Activated CD4-positive, alpha-beta T cell treated with anti-CD3 and anti-CD28 coated beads, Interleukin-2, amount 10 ng/mL, durations not matched to agents 7 days and 5 days (primary cell): ENCODE data around the gene GRK1. TPM values are rescaled to one million over a fixed set of nuclear protein-coding genes. Genes with fewer than 3 reads are reported as not detected.
"Not testable (repeated sequence)": the region's sequence is repeated elsewhere in the genome, so short reads cannot be mapped to it uniquely, and the experiment has no call there.

ENCODE experiments used
- CTCF ChIA-PET: fragments of 350-600 bp; sonication (Branson Sonifier 250); formaldehyde crosslinking; loops from one replicate; lab custom pipeline; 2021; ENCODE audit warnings: antibody characterized with exemption; lab: Charles Lee
- POLR2A ChIA-PET: fragments of 350-600 bp; sonication (Branson Sonifier 250); formaldehyde crosslinking; loops from one replicate; lab custom pipeline; 2021; ENCODE audit warnings: antibody characterized with exemption; lab: Charles Lee
- DNase-seq: peaks from one replicate; pipeline ENCODE4 v3.0.0-alpha.2; 2020
- H3K27ac Mint-ChIP-seq: one replicate; pipeline ENCODE4 v1.8.0; 2021; ENCODE audit warnings: mild to moderate bottlenecking, moderate library complexity, mixed read lengths
- H3K27me3 Mint-ChIP-seq: one replicate; pipeline ENCODE4 v1.8.0; 2021; ENCODE audit warnings: mixed read lengths
- H3K36me3 Mint-ChIP-seq: one replicate; pipeline ENCODE4 v1.8.0; 2021; ENCODE audit warnings: low read depth, mixed read lengths
- H3K4me1 Mint-ChIP-seq: one replicate; pipeline ENCODE4 v1.8.0; 2021; ENCODE audit warnings: mixed read lengths
- H3K4me3 Mint-ChIP-seq: one replicate; pipeline ENCODE4 v1.8.0; 2021; ENCODE audit warnings: mild to moderate bottlenecking, moderate library complexity, mixed read lengths
- H3K9me3 Mint-ChIP-seq: one replicate; pipeline ENCODE4 v1.8.0; 2021; ENCODE audit warnings: mixed read lengths
- total RNA-seq, 2 experiments: library from RNA; stranded (reverse); gene quantifications; one replicate each; pipeline ENCODE4 v1.2.3, GENCODE V29; 2021

The GRK1 gene
- total RNA-seq, 2 experiments from 2014 or later = 0.19 TPM; not detected in 1

DNA sequence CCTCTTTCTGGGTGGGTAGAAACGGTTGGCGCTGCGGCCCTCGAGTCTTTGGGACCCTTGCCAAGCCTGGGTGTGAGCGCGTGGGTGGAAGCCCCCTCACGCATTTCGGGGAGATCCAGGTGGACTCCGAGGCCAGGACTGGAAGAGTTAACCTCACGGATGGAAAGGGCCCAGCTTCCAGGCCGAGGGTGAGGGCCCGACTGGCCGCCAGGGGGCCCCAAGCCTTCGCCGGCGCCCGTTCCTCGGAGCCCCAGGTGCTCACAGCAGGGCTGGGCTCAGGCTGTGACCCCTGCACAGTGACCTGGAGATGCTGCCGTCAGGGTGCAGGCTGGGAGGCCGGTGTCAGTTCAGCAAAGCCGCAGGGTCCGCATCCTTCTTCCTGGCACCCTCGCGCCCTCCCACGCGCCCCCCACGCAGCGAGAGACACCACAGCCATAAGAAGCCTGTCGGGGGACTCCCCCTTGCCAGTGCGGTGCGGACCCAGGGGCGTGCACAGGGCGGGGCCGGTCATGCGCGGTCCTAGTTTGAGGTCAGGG lies 57.8 kb downstream of the GRK1 start:
- H3K27me3 Mint-ChIP-seq = peaks cover 12% of the 10 kb centered on the region
- POLR2A ChIA-PET = no interaction called here
- H3K27ac Mint-ChIP-seq = peak overlapping the region; percentile 80

DNA sequence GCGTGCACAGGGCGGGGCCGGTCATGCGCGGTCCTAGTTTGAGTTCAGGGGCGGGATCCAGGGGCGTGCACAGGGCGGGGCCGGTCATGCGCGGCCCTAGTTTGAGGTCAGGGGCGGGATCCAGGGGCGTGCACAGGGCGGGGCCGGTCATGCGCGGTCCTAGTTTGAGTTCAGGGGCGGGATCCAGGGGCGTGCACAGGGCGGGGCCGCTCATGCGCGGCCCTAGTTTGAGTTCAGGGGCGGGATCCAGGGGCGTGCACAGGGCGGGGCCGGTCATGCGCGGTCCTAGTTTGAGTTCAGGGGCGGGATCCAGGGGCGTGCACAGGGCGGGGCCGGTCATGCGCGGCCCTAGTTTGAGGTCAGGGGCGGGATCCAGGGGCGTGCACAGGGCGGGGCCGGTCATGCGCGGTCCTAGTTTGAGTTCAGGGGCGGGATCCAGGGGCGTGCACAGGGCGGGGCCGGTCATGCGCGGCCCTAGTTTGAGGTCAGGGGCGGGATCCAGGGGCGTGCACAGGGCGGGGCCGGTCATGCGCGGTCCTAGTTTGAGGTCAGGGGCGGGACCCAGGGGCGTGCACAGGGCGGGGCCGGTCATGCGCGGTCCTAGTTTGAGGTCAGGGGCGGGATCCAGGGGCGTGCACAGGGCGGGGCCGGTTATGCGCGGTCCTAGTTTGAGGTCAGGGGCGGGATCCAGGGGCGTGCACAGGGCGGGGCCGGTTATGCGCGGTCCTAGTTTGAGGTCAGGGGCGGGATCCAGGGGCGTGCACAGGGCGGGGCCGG lies 58.5 kb downstream of the GRK1 start:
- peak overlapping the region; percentile 70 for H3K4me3 Mint-ChIP-seq
- H3K4me1 Mint-ChIP-seq = peaks cover 10% of the 10 kb centered on the region
- H3K36me3 Mint-ChIP-seq, H3K27ac Mint-ChIP-seq, POLR2A ChIA-PET, H3K9me3 Mint-ChIP-seq: not testable (repeated sequence)
- CTCF ChIA-PET = interaction anchor here (1.0 to 1.4 kb wide), 3 partner anchors 21 to 100 kb away, joined by 3 to 4 read pairs (median 3); no protein-coding TSS in a partner anchor
- H3K27me3 Mint-ChIP-seq = peaks cover 15% of the 10 kb centered on the region
- DNase-seq = peak; percentile 37

More for the DNA sequence above, 57.8 kb downstream of the GRK1 start:
- CTCF ChIA-PET = interaction anchor here (0.6 to 1.4 kb wide), 10 partner anchors 11 to 1130 kb away, joined by 3 to 6 read pairs (median 4); partner anchors contain the start of gene GRK1
- DNase-seq = peak; percentile 83
- H3K4me1 Mint-ChIP-seq = peaks cover 10% of the 10 kb centered on the region
- H3K4me3 Mint-ChIP-seq = peak overlapping the region; percentile 70
- no peaks in the 10 kb centered on the region for H3K36me3 Mint-ChIP-seq
- H3K9me3 Mint-ChIP-seq = no peaks in the 10 kb centered on the region

DNA sequence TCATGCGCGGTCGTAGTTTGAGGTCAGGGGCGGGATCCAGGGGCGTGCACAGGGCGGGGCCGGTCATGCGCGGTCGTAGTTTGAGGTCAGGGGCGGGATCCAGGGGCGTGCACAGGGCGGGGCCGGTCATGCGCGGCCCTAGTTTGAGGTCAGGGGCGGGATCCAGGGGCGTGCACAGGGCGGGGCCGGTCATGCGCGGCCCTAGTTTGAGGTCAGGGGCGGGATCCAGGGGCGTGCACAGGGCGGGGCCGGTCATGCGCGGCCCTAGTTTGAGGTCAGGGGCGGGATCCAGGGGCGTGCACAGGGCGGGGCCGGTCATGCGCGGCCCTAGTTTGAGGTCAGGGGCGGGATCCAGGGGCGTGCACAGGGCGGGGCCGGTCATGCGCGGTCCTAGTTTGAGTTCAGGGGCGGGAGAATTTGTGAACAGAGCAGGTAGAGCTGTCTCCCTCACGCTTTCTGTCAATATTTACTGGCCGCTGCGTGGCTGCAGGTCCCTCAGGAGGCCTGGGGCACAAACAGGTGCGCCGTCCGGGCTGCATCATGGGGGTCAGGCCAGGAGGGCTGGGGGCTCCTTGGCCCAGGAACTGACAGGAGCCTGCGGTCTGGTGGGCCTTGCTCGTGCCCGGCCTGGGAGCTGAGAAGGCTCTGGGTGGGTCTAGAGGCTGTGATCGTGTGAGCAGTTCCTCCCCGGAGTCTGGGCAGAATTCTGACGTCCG lies 59.2 kb downstream of the GRK1 start:
- Mint-ChIP-seq H3K4me1 (peaks cover 10% of the 10 kb centered on the region), H3K4me3 (peak overlapping the region; percentile 54), H3K27me3 (peaks cover 18% of the 10 kb centered on the region)
- POLR2A ChIA-PET, H3K9me3 Mint-ChIP-seq, H3K27ac Mint-ChIP-seq, H3K36me3 Mint-ChIP-seq, CTCF ChIA-PET: not testable (repeated sequence)
- peak; percentile 38 for DNase-seq

DNA sequence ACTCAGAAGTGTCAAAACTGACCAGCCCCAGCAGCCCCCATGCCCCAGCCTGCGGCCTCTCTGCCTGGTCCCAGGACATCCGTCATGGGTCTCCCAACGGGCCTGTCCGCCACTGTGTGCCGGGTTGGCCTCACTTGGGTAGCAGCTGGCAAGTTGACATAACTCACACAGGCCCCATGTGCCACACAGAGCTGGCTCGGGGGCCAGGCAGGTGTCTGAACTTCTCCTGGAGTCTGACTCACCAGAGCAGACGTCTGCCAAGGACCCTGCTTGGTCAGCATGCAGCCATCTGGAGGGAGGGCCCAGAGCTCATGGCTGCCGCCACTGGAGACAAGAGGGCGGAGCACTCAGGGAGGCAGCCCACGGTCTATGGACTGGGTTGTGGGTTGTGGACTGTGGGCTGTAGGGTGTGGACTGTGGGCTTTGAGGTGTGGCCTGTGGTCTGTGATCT lies 60.0 kb downstream of the GRK1 start:
- H3K9me3 Mint-ChIP-seq = no peaks in the 10 kb centered on the region
- peaks cover 18% of the 10 kb centered on the region for H3K27me3 Mint-ChIP-seq
- H3K4me3 Mint-ChIP-seq = peak overlapping the region; percentile 54
- H3K4me1 Mint-ChIP-seq = peaks cover 10% of the 10 kb centered on the region
- POLR2A ChIA-PET = no interaction called here
- H3K36me3 Mint-ChIP-seq = no peaks in the 10 kb centered on the region
- DNase-seq = no peak
- CTCF ChIA-PET = no interaction called here
- peak overlapping the region; percentile 73 for H3K27ac Mint-ChIP-seq

DNA sequence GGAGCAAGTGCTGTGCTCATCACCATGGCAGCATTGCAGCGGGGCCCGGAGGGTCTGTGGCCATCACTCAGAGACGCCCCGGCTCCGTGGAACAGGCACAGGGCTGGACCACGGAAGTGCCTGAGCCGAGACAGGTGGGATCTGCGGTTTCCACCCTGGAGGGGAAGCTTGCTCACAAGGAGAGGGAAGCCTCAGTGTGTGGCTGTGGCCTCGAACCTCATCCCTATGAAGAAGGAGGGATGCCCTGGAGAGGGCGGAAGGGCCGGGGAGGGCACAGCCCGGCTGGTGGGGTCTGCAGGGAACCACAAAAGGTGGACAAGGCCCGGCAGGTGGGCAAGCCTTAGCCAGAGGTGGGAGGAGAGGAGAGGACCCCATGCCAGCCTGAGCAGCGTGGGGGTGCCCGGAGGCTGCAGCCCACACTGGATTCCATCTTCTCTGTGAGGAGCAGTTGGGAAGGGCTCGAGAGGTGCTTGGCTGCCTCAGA lies 61.6 kb downstream of the GRK1 start:
- Mint-ChIP-seq H3K27me3 (peaks cover 18% of the 10 kb centered on the region), H3K4me1 (peaks cover 8% of the 10 kb centered on the region), H3K9me3 (peaks cover 5% of the 10 kb centered on the region), H3K4me3 (no peak overlapping the region), H3K27ac (no peak overlapping the region), H3K36me3 (no peaks in the 10 kb centered on the region)
- no peak for DNase-seq
- CTCF ChIA-PET = no interaction called here
- POLR2A ChIA-PET = no interaction called here

DNA sequence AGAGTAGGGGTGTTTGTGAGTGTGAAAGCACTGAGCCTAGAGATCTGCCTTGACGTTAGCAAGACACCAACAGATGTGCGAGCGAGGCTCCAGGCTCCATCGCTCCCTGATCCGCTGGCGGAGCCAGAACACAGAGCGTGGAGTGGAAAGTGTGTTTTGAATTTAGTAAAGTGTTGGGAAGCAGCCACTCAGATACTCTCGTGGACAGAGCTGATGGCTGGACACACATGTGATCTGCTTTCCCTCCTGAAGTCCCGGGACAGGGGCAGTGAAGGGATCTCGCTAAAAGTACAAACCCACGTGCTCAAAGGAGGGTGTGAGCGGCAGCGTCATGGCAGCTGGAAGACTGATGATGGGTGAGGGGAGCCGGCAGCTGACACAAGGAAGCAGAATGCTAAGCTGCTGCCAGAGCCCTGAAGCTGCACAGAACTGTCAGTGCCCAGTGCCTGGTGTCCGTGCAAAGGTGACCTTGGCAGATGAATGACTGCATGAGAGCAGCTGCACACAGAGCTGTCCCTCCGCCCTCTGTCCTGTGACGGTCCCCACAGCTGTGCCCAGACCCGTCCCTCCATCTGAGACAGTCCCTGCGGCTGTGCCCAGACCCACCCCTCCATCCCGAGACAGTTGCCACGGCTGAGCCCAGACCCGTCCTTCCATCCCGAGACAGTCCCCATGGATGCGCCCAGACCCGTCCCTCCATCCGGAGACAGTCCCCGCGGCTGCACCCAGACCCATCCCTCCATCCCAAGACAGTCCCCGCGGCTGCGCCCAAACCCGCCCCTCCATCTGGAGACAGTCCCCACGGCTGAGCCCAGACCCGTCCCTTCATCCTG lies 62.4 kb downstream of the GRK1 start:
- H3K27me3 Mint-ChIP-seq = peaks cover 18% of the 10 kb centered on the region

DNA sequence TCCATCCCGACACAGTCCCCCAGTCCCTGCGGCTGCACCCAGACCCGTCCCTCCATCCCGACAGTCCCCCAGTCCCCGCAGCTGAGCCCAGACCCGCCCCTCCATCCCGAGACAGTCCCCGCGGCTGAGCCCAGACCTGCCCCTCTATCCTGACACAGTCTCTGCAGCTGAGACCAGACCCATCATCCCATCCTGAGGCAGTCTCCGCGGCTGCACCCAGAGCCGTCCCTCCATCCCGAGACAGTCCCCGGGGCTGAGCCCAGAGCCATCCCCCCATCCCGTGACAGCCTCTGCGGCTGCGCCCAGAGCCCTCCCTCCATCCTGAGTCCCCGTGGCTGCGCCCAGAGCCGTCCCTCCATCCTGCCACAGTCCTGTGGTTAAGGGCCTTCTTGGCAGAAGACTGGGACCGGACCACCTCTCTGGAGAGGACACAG lies 63.3 kb downstream of the GRK1 start:
- no peaks in the 10 kb centered on the region for H3K4me1 Mint-ChIP-seq
- H3K9me3 Mint-ChIP-seq = peaks cover 9% of the 10 kb centered on the region
- ChIA-PET CTCF (interaction anchor here (0.7 kb wide), 1 partner anchor 148 kb away, joined by 3 read pairs; no protein-coding TSS in a partner anchor), POLR2A (no interaction called here)
- DNase-seq = no peak
- no peak overlapping the region for H3K4me3 Mint-ChIP-seq
- H3K36me3 Mint-ChIP-seq = no peaks in the 10 kb centered on the region
- no peak overlapping the region for H3K27ac Mint-ChIP-seq
- peaks cover 18% of the 10 kb centered on the region for H3K27me3 Mint-ChIP-seq

More for the DNA sequence above, 62.4 kb downstream of the GRK1 start:
- no peak for DNase-seq
- Mint-ChIP-seq H3K27ac (no peak overlapping the region), H3K4me1 (peaks cover 6% of the 10 kb centered on the region), H3K36me3 (no peaks in the 10 kb centered on the region), H3K9me3 (peaks cover 9% of the 10 kb centered on the region), H3K4me3 (no peak overlapping the region)
- ChIA-PET CTCF (no interaction called here), POLR2A (no interaction called here)

DNA sequence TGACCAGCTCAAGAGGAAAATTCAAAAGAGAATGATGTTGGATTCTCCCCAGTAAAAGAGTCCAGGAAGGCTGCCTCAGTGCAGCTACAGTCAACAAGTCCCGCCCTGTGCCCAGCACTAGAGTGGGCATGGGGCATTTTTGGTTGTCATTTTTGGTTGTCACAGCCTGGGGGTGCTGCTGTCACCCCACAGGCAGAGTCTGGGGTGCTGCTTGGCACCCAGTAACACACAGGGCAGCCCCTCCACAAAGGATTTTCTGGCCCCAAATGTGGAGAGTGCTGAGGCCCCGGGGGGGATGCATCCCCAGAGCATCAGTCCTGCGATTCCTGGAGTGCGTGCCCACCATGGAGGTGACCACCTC lies 63.8 kb downstream of the GRK1 start:
- Mint-ChIP-seq H3K36me3 (no peaks in the 10 kb centered on the region), H3K27ac (no peak overlapping the region), H3K4me1 (no peaks in the 10 kb centered on the region), H3K4me3 (no peak overlapping the region), H3K9me3 (peaks cover 9% of the 10 kb centered on the region), H3K27me3 (peaks cover 18% of the 10 kb centered on the region)
- DNase-seq = no peak
- CTCF ChIA-PET = interaction anchor here (0.7 kb wide), 1 partner anchor 148 kb away, joined by 3 read pairs; no protein-coding TSS in a partner anchor
- POLR2A ChIA-PET = no interaction called here

DNA sequence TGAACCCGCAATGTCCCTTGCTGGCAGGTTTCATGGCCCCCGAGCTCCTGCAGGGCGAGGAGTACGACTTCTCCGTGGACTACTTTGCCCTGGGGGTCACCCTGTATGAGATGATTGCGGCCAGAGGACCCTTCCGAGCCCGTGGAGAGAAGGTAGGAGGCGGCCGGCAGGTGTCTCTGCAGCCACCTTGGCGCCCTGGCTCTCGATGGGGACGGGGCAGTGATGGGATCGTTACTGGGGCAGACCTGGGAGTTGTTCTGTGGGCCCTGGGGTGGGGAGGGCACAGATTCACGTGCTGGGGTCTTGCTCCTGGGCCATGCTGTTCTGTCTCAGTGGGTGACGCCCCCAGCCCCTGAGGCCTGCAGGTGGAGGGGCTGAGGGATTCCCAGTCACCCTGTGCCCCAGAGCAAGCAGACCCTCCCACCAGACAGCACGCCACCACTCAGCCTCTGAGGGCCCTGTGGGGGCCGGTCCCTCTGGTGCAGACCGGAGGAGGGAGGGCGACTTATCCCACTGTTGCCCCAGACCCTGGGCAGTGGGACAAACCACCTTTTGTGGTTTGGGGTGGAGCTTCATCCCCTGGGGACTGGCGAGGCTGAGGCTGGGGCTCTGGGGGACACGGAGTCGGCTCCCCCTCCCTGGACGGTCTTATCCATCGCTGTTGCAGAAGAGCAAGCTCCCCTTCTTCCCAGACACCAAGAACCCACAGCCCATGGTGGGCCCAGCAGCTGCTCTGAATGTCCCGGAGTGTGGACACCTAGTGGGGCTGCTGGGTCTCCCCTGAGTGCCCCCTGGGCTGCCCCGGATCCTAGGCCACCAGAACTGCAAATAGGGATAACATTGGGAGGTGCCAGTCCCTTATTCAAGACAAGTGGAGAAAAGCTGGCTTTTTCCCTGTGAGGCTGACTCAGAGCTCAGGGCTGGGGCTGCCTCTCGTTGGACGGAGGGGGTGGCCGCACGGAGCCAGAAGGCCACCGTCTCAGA lies 64.5 kb downstream of the GRK1 start:
- no peak for DNase-seq
- ChIA-PET POLR2A (no interaction called here), CTCF (no interaction called here)
- no peaks in the 10 kb centered on the region for H3K4me1 Mint-ChIP-seq
- H3K36me3 Mint-ChIP-seq = no peaks in the 10 kb centered on the region
- H3K4me3 Mint-ChIP-seq = no peak overlapping the region
- H3K27me3 Mint-ChIP-seq = peaks cover 18% of the 10 kb centered on the region
- peaks cover 9% of the 10 kb centered on the region for H3K9me3 Mint-ChIP-seq
- H3K27ac Mint-ChIP-seq = no peak overlapping the region

DNA sequence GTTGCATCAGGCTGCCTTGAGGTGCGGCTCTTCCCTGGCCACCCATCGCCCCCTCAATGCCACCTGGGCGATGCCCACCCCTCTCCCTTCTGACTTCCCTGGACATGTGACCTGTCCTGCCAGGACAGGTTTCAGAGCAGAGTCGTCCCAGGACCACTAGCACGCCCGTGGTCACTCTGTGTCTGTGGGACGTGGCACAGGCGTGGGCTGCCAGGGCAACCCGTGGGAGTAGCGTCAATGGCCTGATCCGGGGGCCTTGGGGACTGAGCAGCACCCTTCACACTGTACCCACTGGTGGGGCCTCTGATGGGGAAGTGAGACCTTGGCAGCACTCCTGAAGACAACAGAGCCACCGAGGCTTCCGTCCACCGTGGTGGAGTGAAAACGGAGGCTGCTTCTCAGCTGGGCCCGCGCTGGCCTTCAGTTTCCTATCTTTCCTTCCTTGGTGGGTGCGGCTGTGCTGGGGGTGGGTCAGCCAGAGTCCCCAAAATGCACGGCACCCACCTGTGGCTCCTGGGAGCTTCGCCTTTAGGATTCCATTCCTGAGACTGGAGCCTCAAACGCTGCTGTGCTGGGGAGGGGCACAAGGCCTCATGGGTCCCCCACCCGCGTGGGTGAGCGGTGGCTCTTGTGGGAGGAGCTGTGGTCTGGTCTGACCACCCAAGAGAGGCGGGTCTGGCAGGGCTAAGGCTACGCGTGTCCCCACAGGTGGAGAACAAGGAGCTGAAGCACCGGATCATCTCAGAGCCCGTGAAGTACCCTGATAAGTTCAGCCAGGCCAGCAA lies 65.3 kb downstream of the GRK1 start:
- H3K27me3 Mint-ChIP-seq = peaks cover 18% of the 10 kb centered on the region
- H3K9me3 Mint-ChIP-seq = peaks cover 9% of the 10 kb centered on the region
- CTCF ChIA-PET = no interaction called here
- H3K27ac Mint-ChIP-seq = no peak overlapping the region
- no peak overlapping the region for H3K4me3 Mint-ChIP-seq
- H3K4me1 Mint-ChIP-seq = no peaks in the 10 kb centered on the region
- POLR2A ChIA-PET = no interaction called here
- no peaks in the 10 kb centered on the region for H3K36me3 Mint-ChIP-seq
- no peak for DNase-seq
